ENCODE results near the gene FIGN. TPM values are rescaled to one million over a fixed set of nuclear protein-coding genes. Genes with fewer than 3 reads are reported as not detected.

Gene FIGN
- total and polyA plus RNA-seq, 2 of the 13 experiments (the other 11 are each of a cell fraction or from before 2014, with no cell fraction given), result 6.6 to 6.7 TPM

- TF ChIP-seq USF2 (IDR thresholded peaks at IDR 0.05; ENCODE audit: low read depth, low read length), result no peak
- no peak for TF ChIP-seq USF2 (CRISPR knock-in tag; IDR thresholded peaks at IDR 0.05; ENCODE audit: borderline replicate concordance)
- TF ChIP-seq ZMYM2 (CRISPR knock-in tag; IDR thresholded peaks at IDR 0.05), result peak; percentile 45; the same call in 1 of the 2 replicates
- TF ChIP-seq RFX5 (IDR thresholded peaks at IDR 0.05; ENCODE audit: low read depth, low read length), result no peak
- peak; percentile 95 for TF ChIP-seq FOSL2 (CRISPR knock-in tag; IDR thresholded peaks at IDR 0.05)
- TF ChIP-seq TEAD3 (CRISPR knock-in tag; optimal IDR thresholded peaks at IDR 0.05; ENCODE audit: borderline replicate concordance), result peak; percentile 86
- peak; percentile 78; the same call in 1 of the 2 replicates for TF ChIP-seq ZNF556 (CRISPR knock-in tag; IDR thresholded peaks at IDR 0.05; ENCODE audit: borderline replicate concordance)
- TF ChIP-seq POGK (CRISPR knock-in tag; conservative IDR thresholded peaks at IDR 0.05), result 0 out of 2 replicates have a peak, but pooled peaks have one; percentile 29
- TF ChIP-seq TRIM22 (IDR thresholded peaks at IDR 0.05), result no peak
- no peak for TF ChIP-seq SNRNP70 (IDR thresholded peaks at IDR 0.05; ENCODE audit: low read depth, low read length)
These were observed 68.5 kb downstream of the FIGN start (continued) for GRCh38 chr2:163667064-163667887.

All from HepG2 (cell line).